ENCODE data around the gene LENEP.
A peak's percentile ranks its signal among the peaks of the same experiment; 100 is the strongest.

LENEP gene

DNA sequence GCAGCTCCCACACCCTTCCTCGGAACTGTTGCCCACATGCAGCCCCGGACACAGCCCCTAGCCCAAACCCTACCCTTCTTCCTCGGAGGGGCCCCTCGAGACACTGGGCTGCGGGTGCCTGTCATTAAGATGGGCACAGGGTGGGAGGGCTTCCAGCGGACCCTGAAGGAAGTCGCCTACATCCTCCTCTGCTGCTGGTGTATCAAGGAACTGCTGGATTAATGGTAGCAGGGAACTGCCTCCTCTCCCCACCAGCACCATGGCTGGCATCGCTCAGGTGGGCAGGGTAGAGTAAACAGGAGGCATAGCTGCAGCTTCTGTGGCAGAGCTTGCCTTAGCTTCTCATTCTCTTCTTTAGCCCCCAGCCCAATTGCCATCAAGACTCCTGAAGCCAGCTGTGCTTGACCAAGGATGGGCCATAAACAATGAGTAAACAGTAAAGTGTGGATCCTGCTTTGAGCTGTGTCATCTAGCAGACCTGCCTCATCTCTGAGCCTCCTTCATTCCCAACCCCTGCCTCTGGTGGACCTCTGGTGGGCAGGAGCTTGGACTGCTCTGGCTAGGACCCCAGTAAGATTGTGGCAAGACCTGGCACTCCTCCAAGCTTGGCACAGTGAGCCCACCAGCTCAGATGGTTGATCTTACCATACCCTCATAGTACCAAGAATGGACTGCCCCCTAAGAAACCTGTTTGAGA, at the start of gene LENEP:
TSS of gene LENEP (plus strand) at position 15 of the 697 bp plus-strand sequence. CDS start at position 37, 22 bp downstream.
- no peaks in the 10 kb centered on the region for H3K4me1 ChIP-seq (ENCODE audit: control insufficient read depth, insufficient read depth, low read length)
- H3K9ac ChIP-seq (ENCODE audit: low read depth, low read length): no peak within 1 kb of the TSS

DNA sequence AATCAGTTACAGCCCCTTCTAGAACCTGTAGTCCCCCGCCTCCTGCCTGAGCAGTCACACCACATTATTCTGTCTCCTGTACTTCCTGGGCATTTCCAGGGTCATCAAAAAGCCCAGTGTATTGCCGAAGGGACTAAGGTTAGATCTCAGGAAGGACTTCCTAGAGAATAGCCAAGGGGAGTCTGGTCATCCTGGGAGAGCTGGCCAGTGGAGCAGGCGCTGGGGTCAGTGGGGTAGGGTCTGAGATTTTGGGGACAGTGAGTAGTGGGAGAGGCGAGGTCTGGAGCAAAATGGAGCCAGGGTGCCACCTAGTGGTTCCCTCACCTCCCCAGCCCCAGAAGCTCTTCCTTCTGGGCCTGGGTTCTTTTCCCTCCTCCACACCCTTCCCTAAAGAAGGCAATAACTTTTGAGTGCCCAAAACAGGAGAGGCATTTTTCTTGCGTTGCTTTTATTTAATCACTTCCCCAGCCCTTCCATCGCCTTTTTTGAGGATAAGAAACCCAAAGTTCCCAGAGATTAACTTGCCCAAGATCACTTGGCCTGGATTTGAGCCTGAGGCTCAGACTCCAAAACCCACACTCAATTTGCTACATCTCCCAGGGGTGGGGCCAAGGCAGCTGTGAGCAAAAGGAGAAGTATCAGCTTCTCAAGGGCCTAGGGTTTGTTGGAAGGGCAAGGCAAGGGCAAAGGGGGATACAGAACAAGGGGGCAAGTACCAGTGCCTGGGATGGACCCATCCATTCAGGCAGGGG, 49.6 kb upstream of the LENEP start:
- Histone ChIP-seq H3K4me3 (ENCODE audit: low read depth, low read length) (no peak overlapping the region), H3K9me3 (ENCODE audit: control insufficient read depth, insufficient read depth, low read length) (no peaks in the 10 kb centered on the region), H3K4me1 (ENCODE audit: control insufficient read depth, insufficient read depth, low read length) (peaks cover 8% of the 10 kb centered on the region), H3K27ac (ENCODE audit: low read depth, low read length) (no peak overlapping the region), H3K27me3 (ENCODE audit: control insufficient read depth, insufficient read depth, low read length) (no peaks in the 10 kb centered on the region), H3K9ac (ENCODE audit: low read depth, low read length) (no peak overlapping the region), H3K36me3 (ENCODE audit: control insufficient read depth, insufficient read depth, low read length) (peaks cover 5% of the 10 kb centered on the region; the same call in 1 of the 2 replicates)

More for the DNA sequence above, at the start of gene LENEP:
- Histone ChIP-seq H3K27ac (ENCODE audit: low read depth, low read length) (peak within 1 kb of the TSS; percentile 61), H3K36me3 (ENCODE audit: control insufficient read depth, insufficient read depth, low read length) (peaks cover 31% of the 10 kb centered on the region), H3K4me3 (ENCODE audit: low read depth, low read length) (no peak within 1 kb of the TSS), H3K27me3 (ENCODE audit: control insufficient read depth, insufficient read depth, low read length) (0 out of 2 replicates have a peak, but pooled peaks cover 3% of the 10 kb centered on the region), H3K9me3 (ENCODE audit: control insufficient read depth, insufficient read depth, low read length) (no peaks in the 10 kb centered on the region)

DNA sequence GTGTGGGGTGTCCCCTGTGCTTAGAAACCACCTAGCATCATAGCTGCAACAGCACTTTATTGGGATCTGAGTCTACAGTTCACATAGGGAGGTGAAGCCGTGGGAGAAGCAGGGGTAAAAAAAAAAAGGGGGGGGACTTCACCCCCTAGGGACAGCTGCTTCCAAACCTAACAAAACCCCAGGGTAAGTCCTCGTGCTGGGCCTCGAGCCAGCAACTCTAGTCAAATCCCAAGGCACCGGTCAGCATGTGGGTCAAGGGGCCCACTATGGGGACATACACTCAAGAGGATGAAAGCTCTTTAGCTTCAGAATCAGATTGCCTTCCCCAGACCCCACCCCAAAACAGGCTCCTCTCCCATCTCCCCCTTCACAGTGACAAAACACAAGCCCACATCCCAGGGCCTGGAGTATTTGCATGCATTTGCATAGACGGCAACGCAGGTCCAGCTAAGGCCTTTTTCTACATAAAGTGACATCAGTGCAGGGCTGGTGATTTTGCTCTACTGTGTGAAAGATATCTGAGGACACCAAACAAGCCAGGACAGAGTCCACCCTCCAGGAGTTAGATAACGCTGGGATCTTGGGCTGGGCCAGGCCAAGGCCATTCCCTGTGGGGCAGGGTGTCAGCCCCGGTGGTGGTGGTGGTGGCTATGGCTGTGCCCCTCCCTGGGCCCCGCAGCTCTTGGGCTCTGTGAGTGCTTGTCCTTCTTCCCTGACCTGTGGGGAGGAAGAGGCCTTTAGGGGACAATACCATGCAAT, 48.8 kb upstream of the LENEP start:
- no peak overlapping the region for H3K4me3 ChIP-seq (ENCODE audit: low read depth, low read length)
- peaks cover 8% of the 10 kb centered on the region for H3K4me1 ChIP-seq (ENCODE audit: control insufficient read depth, insufficient read depth, low read length)
- peaks cover 5% of the 10 kb centered on the region; the same call in 1 of the 2 replicates for H3K36me3 ChIP-seq (ENCODE audit: control insufficient read depth, insufficient read depth, low read length)
- no peak overlapping the region for H3K9ac ChIP-seq (ENCODE audit: low read depth, low read length)
- no peaks in the 10 kb centered on the region for H3K9me3 ChIP-seq (ENCODE audit: control insufficient read depth, insufficient read depth, low read length)
- no peaks in the 10 kb centered on the region for H3K27me3 ChIP-seq (ENCODE audit: control insufficient read depth, insufficient read depth, low read length)
- no peak overlapping the region for H3K27ac ChIP-seq (ENCODE audit: low read depth, low read length)

GRCh38 chr1:154945160-154945961, 48.0 kb upstream of the LENEP start:
- peaks cover 4% of the 10 kb centered on the region for H3K4me1 ChIP-seq (ENCODE audit: control insufficient read depth, insufficient read depth, low read length)
- no peak overlapping the region for H3K4me3 ChIP-seq (ENCODE audit: low read depth, low read length)
- H3K27me3 ChIP-seq (ENCODE audit: control insufficient read depth, insufficient read depth, low read length): no peaks in the 10 kb centered on the region
- no peak overlapping the region for H3K27ac ChIP-seq (ENCODE audit: low read depth, low read length)
- peaks cover 6% of the 10 kb centered on the region; the same call in 1 of the 2 replicates for H3K36me3 ChIP-seq (ENCODE audit: control insufficient read depth, insufficient read depth, low read length)
- H3K9me3 ChIP-seq (ENCODE audit: control insufficient read depth, insufficient read depth, low read length): no peaks in the 10 kb centered on the region
- no peak overlapping the region for H3K9ac ChIP-seq (ENCODE audit: low read depth, low read length)

DNA sequence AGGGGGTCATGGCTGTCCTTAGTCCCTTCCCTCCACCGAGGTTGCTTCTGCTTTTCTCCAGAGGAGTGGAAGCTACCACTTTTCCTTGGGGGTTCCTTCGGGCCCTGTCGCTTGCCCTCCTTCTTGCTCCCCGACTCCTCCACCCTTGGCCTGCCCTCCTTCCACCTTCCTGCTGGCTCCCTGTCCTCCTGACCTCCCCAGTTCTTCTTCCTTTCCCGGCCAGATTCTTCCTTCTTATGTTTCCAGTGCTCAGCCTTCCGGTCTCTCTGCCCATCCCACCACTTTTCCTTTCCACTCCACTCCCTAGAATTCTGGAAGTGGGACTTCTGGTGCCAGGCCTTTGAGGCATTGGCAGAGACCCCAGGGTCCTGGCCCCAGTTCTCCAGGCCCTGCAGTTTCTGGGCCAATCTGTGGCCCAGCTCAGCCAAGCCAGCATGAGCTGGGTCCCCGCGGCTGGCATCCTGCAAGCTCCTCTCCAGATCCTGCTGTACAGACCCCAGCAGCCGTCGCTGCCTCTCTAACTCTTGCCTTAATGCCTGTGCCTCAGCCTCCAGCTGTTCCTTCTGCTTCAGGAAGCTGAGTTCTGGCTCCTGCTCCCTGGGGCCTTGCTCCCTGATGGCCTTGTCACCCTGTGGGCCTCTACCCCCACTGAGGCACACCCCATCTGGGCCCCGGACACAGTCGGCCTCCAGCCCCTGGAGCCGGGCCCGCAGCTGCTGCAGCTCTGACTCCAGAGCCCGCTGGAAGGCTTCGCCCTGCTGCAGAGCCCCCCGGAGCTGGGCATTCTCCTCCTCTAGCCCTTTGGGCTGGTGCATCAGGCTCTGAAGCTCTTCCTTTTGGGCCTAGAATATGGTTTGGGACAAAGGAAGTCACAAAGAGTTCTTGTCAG, 47.2 kb upstream of the LENEP start:
- H3K36me3 ChIP-seq (ENCODE audit: control insufficient read depth, insufficient read depth, low read length): peaks cover 14% of the 10 kb centered on the region
- H3K27me3 ChIP-seq (ENCODE audit: control insufficient read depth, insufficient read depth, low read length): no peaks in the 10 kb centered on the region
- no peak overlapping the region for H3K4me3 ChIP-seq (ENCODE audit: low read depth, low read length)
- no peaks in the 10 kb centered on the region for H3K4me1 ChIP-seq (ENCODE audit: control insufficient read depth, insufficient read depth, low read length)
- H3K9ac ChIP-seq (ENCODE audit: low read depth, low read length): no peak overlapping the region
- H3K27ac ChIP-seq (ENCODE audit: low read depth, low read length): no peak overlapping the region
- no peaks in the 10 kb centered on the region for H3K9me3 ChIP-seq (ENCODE audit: control insufficient read depth, insufficient read depth, low read length)

GRCh38 chr1:154948079-154948478, 45.3 kb upstream of the LENEP start:
- no peaks in the 10 kb centered on the region for H3K4me1 ChIP-seq (ENCODE audit: control insufficient read depth, insufficient read depth, low read length)
- no peaks in the 10 kb centered on the region for H3K9me3 ChIP-seq (ENCODE audit: control insufficient read depth, insufficient read depth, low read length)
- H3K9ac ChIP-seq (ENCODE audit: low read depth, low read length): no peak overlapping the region
- H3K27ac ChIP-seq (ENCODE audit: low read depth, low read length): no peak overlapping the region
- H3K4me3 ChIP-seq (ENCODE audit: low read depth, low read length): no peak overlapping the region
- no peaks in the 10 kb centered on the region for H3K27me3 ChIP-seq (ENCODE audit: control insufficient read depth, insufficient read depth, low read length)
- H3K36me3 ChIP-seq (ENCODE audit: control insufficient read depth, insufficient read depth, low read length): peaks cover 14% of the 10 kb centered on the region

DNA sequence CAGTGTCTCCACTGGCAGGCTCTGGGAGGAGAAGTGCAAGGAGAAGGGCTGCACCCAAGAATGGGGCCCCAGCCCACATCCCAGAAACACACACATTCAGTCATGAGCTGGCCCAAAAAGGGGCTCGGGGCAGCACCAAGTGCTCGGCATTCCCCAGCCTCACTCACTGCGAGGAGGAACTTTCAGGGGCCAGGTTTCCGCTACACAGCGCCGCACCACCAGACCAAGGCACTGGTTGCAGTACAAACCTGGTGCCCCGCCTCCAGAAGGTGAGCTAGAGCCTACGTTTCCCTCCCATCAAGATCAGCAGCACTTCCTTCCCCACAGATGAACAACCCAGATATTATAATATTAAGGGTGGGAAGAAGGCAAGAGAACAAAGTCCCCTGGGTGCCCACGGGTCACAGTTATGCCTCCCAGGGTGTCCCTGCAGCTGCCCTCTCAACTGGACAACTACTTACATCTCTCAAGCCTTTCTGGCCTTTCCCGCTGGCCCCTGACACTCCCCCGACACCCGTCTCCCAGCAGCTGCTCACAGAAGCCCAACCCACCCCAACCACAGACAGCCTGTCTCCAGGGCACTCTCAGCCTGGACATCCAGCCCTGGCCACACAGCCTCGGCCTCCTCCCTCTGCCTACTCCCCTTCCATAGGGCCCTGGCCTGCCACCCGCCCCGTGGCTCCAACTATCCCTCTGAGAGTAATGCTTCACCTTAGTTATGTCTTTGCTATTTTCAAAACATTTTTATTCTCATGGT, 41.3 kb upstream of the LENEP start:
- no peaks in the 10 kb centered on the region for H3K9me3 ChIP-seq (ENCODE audit: control insufficient read depth, insufficient read depth, low read length)
- peaks cover 16% of the 10 kb centered on the region for H3K4me1 ChIP-seq (ENCODE audit: control insufficient read depth, insufficient read depth, low read length)
- no peak overlapping the region for H3K27ac ChIP-seq (ENCODE audit: low read depth, low read length)
- H3K4me3 ChIP-seq (ENCODE audit: low read depth, low read length): no peak overlapping the region
- peaks cover 9% of the 10 kb centered on the region for H3K36me3 ChIP-seq (ENCODE audit: control insufficient read depth, insufficient read depth, low read length)
- no peak overlapping the region for H3K9ac ChIP-seq (ENCODE audit: low read depth, low read length)
- no peaks in the 10 kb centered on the region for H3K27me3 ChIP-seq (ENCODE audit: control insufficient read depth, insufficient read depth, low read length)

DNA sequence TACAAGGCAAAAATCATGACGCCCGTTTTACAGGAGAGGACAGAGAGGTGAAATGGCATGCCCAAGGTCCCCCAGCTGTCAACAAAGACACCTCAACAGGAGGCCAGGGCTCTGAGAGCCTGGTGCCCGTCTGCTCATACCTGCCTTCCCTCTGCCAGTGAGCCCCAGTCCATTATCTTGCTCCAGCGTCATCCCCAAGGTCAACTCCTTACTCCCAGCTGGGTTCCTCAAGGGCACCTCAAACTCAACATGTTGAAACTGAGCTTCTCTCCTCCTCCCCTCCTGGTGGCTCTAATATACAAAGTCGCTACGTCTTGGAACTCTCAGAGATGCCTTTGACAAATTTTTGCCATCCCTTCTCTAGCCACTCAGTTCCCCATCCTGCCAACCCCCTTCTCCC, 40.7 kb upstream of the LENEP start:
- no peak overlapping the region for H3K4me3 ChIP-seq (ENCODE audit: low read depth, low read length)
- H3K36me3 ChIP-seq (ENCODE audit: control insufficient read depth, insufficient read depth, low read length): peaks cover 9% of the 10 kb centered on the region
- H3K27me3 ChIP-seq (ENCODE audit: control insufficient read depth, insufficient read depth, low read length): no peaks in the 10 kb centered on the region
- H3K9me3 ChIP-seq (ENCODE audit: control insufficient read depth, insufficient read depth, low read length): no peaks in the 10 kb centered on the region
- H3K4me1 ChIP-seq (ENCODE audit: control insufficient read depth, insufficient read depth, low read length): peaks cover 22% of the 10 kb centered on the region
- no peak overlapping the region for H3K27ac ChIP-seq (ENCODE audit: low read depth, low read length)
- no peak overlapping the region for H3K9ac ChIP-seq (ENCODE audit: low read depth, low read length)

DNA sequence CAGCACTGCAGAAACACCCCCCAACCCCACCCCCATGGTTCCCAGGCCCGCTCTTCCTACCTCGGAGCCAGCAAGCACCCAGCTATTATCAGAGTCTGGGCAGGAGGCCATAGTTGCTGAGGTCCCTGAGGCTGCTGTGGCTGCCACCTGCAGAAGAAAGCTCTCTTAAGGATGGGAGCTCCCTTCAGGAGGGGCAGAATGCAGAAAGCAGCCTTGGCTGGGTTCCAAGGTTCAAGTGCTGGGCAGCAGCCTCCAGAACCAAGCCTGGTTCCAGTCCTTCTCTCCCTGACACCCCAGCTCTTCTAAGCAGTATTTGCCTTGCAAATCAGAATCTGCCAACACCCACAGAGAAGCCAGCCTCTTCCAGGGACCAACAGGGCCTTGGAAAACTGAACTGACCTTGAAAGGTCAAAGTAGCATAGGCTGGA, 39.8 kb upstream of the LENEP start:
- H3K4me1 ChIP-seq (ENCODE audit: control insufficient read depth, insufficient read depth, low read length): peaks cover 22% of the 10 kb centered on the region
- H3K9me3 ChIP-seq (ENCODE audit: control insufficient read depth, insufficient read depth, low read length): no peaks in the 10 kb centered on the region
- H3K9ac ChIP-seq (ENCODE audit: low read depth, low read length): no peak overlapping the region
- H3K27me3 ChIP-seq (ENCODE audit: control insufficient read depth, insufficient read depth, low read length): no peaks in the 10 kb centered on the region
- peaks cover 15% of the 10 kb centered on the region for H3K36me3 ChIP-seq (ENCODE audit: control insufficient read depth, insufficient read depth, low read length)
- no peak overlapping the region for H3K27ac ChIP-seq (ENCODE audit: low read depth, low read length)
- H3K4me3 ChIP-seq (ENCODE audit: low read depth, low read length): no peak overlapping the region

Measured in HUES48 (cell line).